IMR-90 (cell line): Measurements from ENCODE around the gene ATPAF2. TPM values are rescaled to one million over a fixed set of nuclear protein-coding genes. Genes with fewer than 3 reads are reported as not detected.

Source experiments
- ATAC-seq: fragments of 200-7000 bp; cut with Tn5 transposase; 2 replicates; pipeline ENCODE4 v1.9.1; 2020; ENCODE audit warnings: low read depth, mild to moderate bottlenecking, moderate library complexity
- BruUV-seq: library from RNA; stranded (reverse); fragments of 400-500 nt; replicated peaks from 2 replicates; lab custom pipeline; 2021; lab: Mats Ljungman, UMichigan
- CTCF ChIA-PET: fragments of 300-600 bp; formaldehyde crosslinking; extraction: SDS; loops from one replicate; lab custom pipeline; 2021; ENCODE audit warnings: antibody characterized with exemption; lab: Yijun Ruan, JAX
- POLR2A ChIA-PET: fragments of 300-600 bp; sonication (Branson Sonifier 250); formaldehyde crosslinking; loops from one replicate; lab custom pipeline; 2022; ENCODE audit warnings: antibody characterized with exemption; ENCODE audit not compliant: unreplicated experiment; lab: Charles Lee
- DNase-seq: peaks from one replicate; pipeline ENCODE4 v3.0.0; 2013
- H2AFZ ChIP-seq: replicated peaks from 2 replicates; pipeline ENCODE3; 2013; ENCODE audit warnings: low read length, mild to moderate bottlenecking; ENCODE audit not compliant: poor library complexity
- H2AK5ac ChIP-seq: 2 replicates; pipeline ENCODE4 v1.6.1; 2013; ENCODE audit warnings: low read depth, low read length, inconsistent platforms
- H2AK9ac ChIP-seq: replicated peaks from 2 replicates; pipeline ENCODE3; 2013; ENCODE audit warnings: mild to moderate bottlenecking, low read depth, low read length, moderate library complexity; ENCODE audit not compliant: poor library complexity
- H2BK120ac ChIP-seq: 2 replicates; pipeline ENCODE4 v1.6.1; 2013; ENCODE audit warnings: low read depth, low read length, inconsistent platforms
- H2BK15ac ChIP-seq: 3 replicates; pipeline ENCODE4 v1.6.1; 2013; ENCODE audit warnings: low read depth, low read length, inconsistent platforms
- H2BK20ac ChIP-seq: 2 replicates; pipeline ENCODE4 v1.6.1; 2013; ENCODE audit warnings: low read depth, mild to moderate bottlenecking, inconsistent platforms, low read length, moderate library complexity
- H2BK5ac ChIP-seq: 2 replicates; pipeline ENCODE4 v1.6.1; 2013; ENCODE audit warnings: mild to moderate bottlenecking, low read depth, low read length, inconsistent platforms; ENCODE audit not compliant: poor library complexity, severe bottlenecking
- H3K14ac ChIP-seq: replicated peaks from 2 replicates; pipeline ENCODE4 v1.6.1; 2013; ENCODE audit warnings: low read depth, low read length, inconsistent platforms
- H3K18ac ChIP-seq: 2 replicates; pipeline ENCODE4 v1.6.1; 2013; ENCODE audit warnings: low read depth, low read length, control low read depth
- H3K23ac ChIP-seq: 2 replicates; pipeline ENCODE4 v1.6.1; 2013; ENCODE audit warnings: low read depth, low read length, inconsistent platforms
- H3K27ac ChIP-seq: 2 replicates; pipeline ENCODE4 v1.5.1; 2013; ENCODE audit warnings: mild to moderate bottlenecking, control low read depth, low read length; ENCODE audit not compliant: insufficient read depth
- H3K27me3 ChIP-seq: 2 replicates; pipeline ENCODE4 v1.6.1; 2013; ENCODE audit warnings: low read length; ENCODE audit not compliant: control insufficient read depth, insufficient read depth
- H3K36me3 ChIP-seq: 2 replicates; pipeline ENCODE4 v1.6.1; 2013; ENCODE audit warnings: low read length, mixed read lengths; ENCODE audit not compliant: control insufficient read depth, insufficient read depth
- H3K4ac ChIP-seq: 2 replicates; pipeline ENCODE4 v1.6.1; 2013; ENCODE audit warnings: low read depth, low read length, inconsistent platforms
- H3K4me1 ChIP-seq: 2 replicates; pipeline ENCODE4 v1.6.1; 2013; ENCODE audit warnings: low read length, mixed read lengths; ENCODE audit not compliant: control insufficient read depth, insufficient read depth
- H3K4me2 ChIP-seq: 2 replicates; pipeline ENCODE4 v1.6.1; 2013; ENCODE audit warnings: low read depth, mild to moderate bottlenecking, control low read depth, low read length, moderate library complexity
- H3K4me3 ChIP-seq: 2 replicates; pipeline ENCODE4 v1.5.1; 2013; ENCODE audit warnings: low read depth, mild to moderate bottlenecking, control low read depth, low read length, moderate library complexity; ENCODE audit not compliant: insufficient read depth
- H3K56ac ChIP-seq: 2 replicates; pipeline ENCODE4 v1.6.1; 2013; ENCODE audit warnings: low read length, inconsistent platforms; ENCODE audit not compliant: insufficient read depth; ENCODE audit errors: extremely low read depth
- H3K79me1 ChIP-seq, 2 experiments: 2 replicates each; pipeline ENCODE4 v1.6.1; 2013; ENCODE audit warnings: low read length in 2 of 2, inconsistent platforms in 1 of 2, low read depth in 1 of 2
- H3K9ac ChIP-seq: 2 replicates; pipeline ENCODE4 v1.6.1; 2013; ENCODE audit warnings: low read depth, low read length, control low read depth
- H3K9me1 ChIP-seq: 2 replicates; pipeline ENCODE4 v1.6.1; 2013; ENCODE audit warnings: low read length, inconsistent platforms; ENCODE audit not compliant: insufficient read depth
- H3K9me3 ChIP-seq: 2 replicates; pipeline ENCODE4 v1.6.1; 2013; ENCODE audit warnings: low read length; ENCODE audit not compliant: control insufficient read depth, insufficient read depth
- H4K20me1 ChIP-seq: 2 replicates; pipeline ENCODE4 v1.6.1; 2013; ENCODE audit warnings: low read length, inconsistent platforms; ENCODE audit not compliant: insufficient read depth
- H4K5ac ChIP-seq: 2 replicates; pipeline ENCODE4 v1.6.1; 2013; ENCODE audit warnings: mild to moderate bottlenecking, low read depth, low read length, control low read depth
- H4K8ac ChIP-seq, 2 experiments: 2 replicates each; pipeline ENCODE4 v1.6.1; 2013; ENCODE audit warnings: low read depth in 2 of 2, low read length in 2 of 2, control low read depth in 1 of 2, inconsistent platforms in 1 of 2
- H4K91ac ChIP-seq: 2 replicates; pipeline ENCODE4 v1.6.1; 2013; ENCODE audit warnings: low read depth, low read length, inconsistent platforms; ENCODE audit not compliant: insufficient read depth
- BHLHE40 ChIP-seq: fragments of 150-350 bp; IDR thresholded peaks from 2 replicates; pipeline ENCODE4 v1.6.1; 2016; ENCODE audit warnings: mild to moderate bottlenecking, low read depth, low read length
- CEBPB ChIP-seq: IDR thresholded peaks from 2 replicates; pipeline ENCODE4 v1.6.1; 2012; ENCODE audit warnings: low read depth, low read length, improper control_type of control experiment
- CHD1 ChIP-seq: IDR thresholded peaks from 2 replicates; pipeline ENCODE4 v1.6.1; 2012; ENCODE audit warnings: low read depth, low read length, improper control_type of control experiment
- FOS ChIP-seq: fragments of 150-350 bp; IDR thresholded peaks from 2 replicates; pipeline ENCODE4 v1.6.1; 2016; ENCODE audit warnings: low read depth, low read length
- MAFK ChIP-seq: IDR thresholded peaks from 2 replicates; pipeline ENCODE4 v1.6.1; 2012; ENCODE audit warnings: low read depth, low read length, improper control_type of control experiment
- MXI1 ChIP-seq: IDR thresholded peaks from 2 replicates; pipeline ENCODE4 v1.6.1; 2012; ENCODE audit warnings: low read depth, mild to moderate bottlenecking, low read length, moderate library complexity, borderline replicate concordance
- NFE2L2 ChIP-seq: fragments of 150-350 bp; IDR thresholded peaks from 2 replicates; pipeline ENCODE4 v1.6.1; 2016; ENCODE audit warnings: low read depth, mild to moderate bottlenecking, low read length
- RCOR1 ChIP-seq: IDR thresholded peaks from 2 replicates; pipeline ENCODE4 v1.6.1; 2012; ENCODE audit warnings: mild to moderate bottlenecking, low read length, improper control_type of control experiment; ENCODE audit not compliant: insufficient replicate concordance
- WGBS, 2 experiments: methylation state at CpG; one replicate each; pipeline versions ENCODE4 v1.1.5 to v1.1.7; 2013; ENCODE audit warnings: missing lambda C conversion rate in 2 of 2; ENCODE audit not compliant: insufficient read length in 1 of 2; ENCODE audit errors: extremely low coverage in 2 of 2; 5-methylcytosine and 5-hydroxymethylcytosine counted together
- dilution Hi-C: fragments of 300-500 bp; cut with HindIII; formaldehyde crosslinking; loops from one replicate; pipeline ENCODE4 v1.14.3; 2018; ENCODE audit warnings: low sequenced_read_pairs; ENCODE audit not compliant: unreplicated experiment
- in situ Hi-C: fragments of 300-500 bp; cut with MboI; formaldehyde crosslinking; loops from 3 replicates; pipeline ENCODE4 v1.14.3; 2019; ENCODE audit warnings: low sequenced_read_pairs, inconsistent platforms, mixed read lengths
- intact Hi-C: fragments of 100-400 bp; cut with micrococcal nuclease; formaldehyde crosslinking; loops from 2 replicates; pipeline ENCODE4 v1.10.0; 2022
- polyA plus RNA-seq, 3 experiments: library from polyadenylated mRNA; depleted of rRNA; stranded (reverse); fragments of >200 nt; gene quantifications; 2 replicates each; pipeline ENCODE4 v1.2.3, GENCODE V29; 2012; ENCODE audit warnings: low replicate concordance in 1 of 3
- total RNA-seq: library from RNA; depleted of rRNA; stranded (reverse); fragments of >200 nt; gene quantifications from 2 replicates; pipeline ENCODE4 v1.2.3, GENCODE V29; 2012

ATPAF2 gene
- total and polyA plus RNA-seq, 2 of the 4 experiments (the other 2 are of a cell fraction) = 19.5 to 27.6 TPM

DNA sequence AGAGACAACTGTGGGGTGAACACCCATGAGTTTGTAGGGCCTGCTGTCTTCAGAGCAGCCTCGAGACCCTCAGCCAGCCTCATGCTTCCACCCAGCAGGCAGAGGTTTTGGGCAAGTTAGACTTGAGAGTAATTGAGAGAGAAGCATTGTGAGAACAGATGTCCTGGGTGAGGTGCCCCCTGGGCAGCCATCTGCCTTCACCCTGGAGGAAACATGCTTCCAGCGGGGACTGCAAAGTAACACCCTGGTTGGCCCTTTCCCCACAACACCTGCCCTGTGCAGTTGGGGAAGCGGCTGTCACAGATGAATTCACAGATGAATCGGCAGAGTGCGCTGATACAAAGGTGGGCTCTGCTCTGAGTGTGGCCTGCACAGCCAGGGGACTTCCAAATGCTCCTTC, 23.4 kb downstream of the ATPAF2 start:
- no peak overlapping the region for H3K27ac ChIP-seq
- POLR2A ChIA-PET = no interaction called here

More for the DNA sequence above, 23.4 kb downstream of the ATPAF2 start:
- no peak overlapping the region for H2BK120ac ChIP-seq
- H3K23ac ChIP-seq = no peak overlapping the region
- H2BK20ac ChIP-seq = no peak overlapping the region
- TF ChIP-seq NFE2L2 (no peak), FOS (no peak), RCOR1 (no peak), CHD1 (no peak), MAFK (no peak), BHLHE40 (no peak), MXI1 (no peak), CEBPB (no peak)
- H3K4ac ChIP-seq = no peak overlapping the region
- 93% methylated on average over 4 of the region's 5 CpGs; no CpG with 5 or more reads in 1 of the 2 experiments for WGBS, 2 experiments
- H3K4me1 ChIP-seq = no peaks in the 10 kb centered on the region
- no peaks in the 10 kb centered on the region for H4K20me1 ChIP-seq
- no peak for DNase-seq
- no peak overlapping the region for H2BK5ac ChIP-seq
- no peak for ATAC-seq
- H3K27me3 ChIP-seq = no peaks in the 10 kb centered on the region
- peaks cover 0 to 6% of the 10 kb centered on the region in 2 experiments; a peak in 1 of 4 replicates for H3K79me1 ChIP-seq
- H3K36me3 ChIP-seq = peaks cover 7% of the 10 kb centered on the region
- H4K5ac ChIP-seq = no peak overlapping the region
- H2AK5ac ChIP-seq = no peak overlapping the region
- H3K9ac ChIP-seq = no peak overlapping the region
- H3K4me3 ChIP-seq = no peak overlapping the region
- no peak overlapping the region for H3K56ac ChIP-seq
- H3K9me1 ChIP-seq = no peaks in the 10 kb centered on the region; the same call in 1 of the 2 replicates
- H3K9me3 ChIP-seq = peaks cover under 1% of the 10 kb centered on the region; the same call in 1 of the 2 replicates
- BruUV-seq = no TSS peak
- CTCF ChIA-PET = no interaction called here
- in situ Hi-C loops (no loop called here), dilution Hi-C loops (no loop called here), intact Hi-C loops (no loop called here)
- no peak overlapping the region for H4K8ac ChIP-seq
- H2AFZ ChIP-seq = no peak overlapping the region
- no peak overlapping the region for H3K4me2 ChIP-seq
- no peak overlapping the region for H3K14ac ChIP-seq
- H2AK9ac ChIP-seq = no peak overlapping the region
- H3K18ac ChIP-seq = no peak overlapping the region
- H2BK15ac ChIP-seq = no peak overlapping the region
- no peak overlapping the region for H4K91ac ChIP-seq
